Fibroblast of skin of scalp (primary cell): ENCODE measurements around the gene DNAAF5.

Experiments used
- DNase-seq: peaks from one replicate; pipeline ENCODE4 v3.0.0-alpha.2; 2013

DNAAF5 gene

DNA sequence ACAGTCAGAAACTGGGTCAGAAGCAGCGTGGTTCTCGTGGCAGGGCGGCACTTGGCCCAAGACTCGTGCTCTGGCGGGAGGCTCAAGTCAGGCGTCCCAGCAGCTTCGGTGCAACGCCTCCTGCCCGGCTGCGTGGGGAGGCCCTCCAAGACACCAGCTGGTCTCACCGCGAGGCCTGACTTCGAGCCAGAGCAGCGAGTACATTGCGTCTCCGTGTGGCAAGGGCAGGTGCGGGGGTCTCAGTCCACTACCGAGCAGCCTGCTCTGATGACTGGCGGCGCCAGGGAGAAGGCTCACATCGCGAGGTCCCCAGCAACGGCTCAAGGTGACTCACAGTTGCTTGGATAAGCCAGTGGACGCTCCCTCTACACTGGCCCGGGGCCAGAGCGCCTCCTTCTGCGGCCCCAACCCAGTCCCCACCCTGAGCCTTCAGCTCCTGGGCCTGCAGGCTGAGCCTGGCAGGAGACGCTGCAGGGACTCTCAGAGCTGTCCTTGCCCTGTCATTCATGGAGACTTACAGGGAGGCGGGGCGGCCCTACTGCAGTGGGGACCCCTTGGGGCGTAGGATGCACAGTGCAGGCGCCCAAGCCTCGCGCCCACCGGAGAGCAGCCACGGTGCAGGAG, 42.5 kb downstream of the DNAAF5 start:
- DNase-seq, result no peak

DNA sequence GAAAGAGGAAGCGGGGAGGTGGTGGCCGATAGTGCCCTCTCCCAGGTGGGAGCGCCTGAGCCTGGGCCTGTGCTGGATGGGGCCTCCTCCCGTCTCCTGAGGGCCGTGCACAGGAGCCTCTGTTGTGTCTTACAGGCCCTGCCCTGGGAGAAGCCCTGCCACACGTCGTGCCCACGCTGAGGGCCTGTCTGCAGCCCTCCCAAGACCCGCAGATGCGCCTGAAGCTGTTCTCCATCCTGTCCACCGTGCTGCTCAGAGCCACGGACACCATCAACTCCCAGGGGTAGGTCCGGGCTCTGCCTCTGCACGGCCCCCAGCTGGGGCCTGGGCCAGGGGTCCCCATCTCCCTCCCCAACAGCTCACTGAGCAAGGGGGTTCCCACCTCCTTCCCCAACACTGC, 43.8 kb downstream of the DNAAF5 start:
- no peak for DNase-seq

DNA sequence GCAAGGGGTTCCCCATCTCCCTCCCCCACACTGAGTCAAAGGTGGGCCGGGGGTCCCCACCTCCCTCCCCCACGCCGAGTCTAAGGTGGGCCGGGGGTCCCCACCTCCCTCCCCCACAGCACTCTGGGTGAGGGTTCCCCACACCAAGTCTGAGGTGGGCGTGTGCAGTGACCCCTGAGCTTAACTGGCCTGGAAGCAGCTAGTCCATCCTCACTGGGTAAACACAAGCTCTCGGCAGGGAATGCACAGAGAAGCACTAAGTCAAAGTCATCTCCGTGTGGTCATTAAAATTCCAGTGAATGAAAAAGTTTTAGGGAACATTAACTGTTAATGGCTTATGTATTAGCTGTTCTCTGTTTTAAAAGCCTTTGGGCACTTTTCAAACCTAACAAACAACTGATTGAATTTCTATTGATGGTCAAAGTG, 44.3 kb downstream of the DNAAF5 start:
- no peak for DNase-seq

DNA sequence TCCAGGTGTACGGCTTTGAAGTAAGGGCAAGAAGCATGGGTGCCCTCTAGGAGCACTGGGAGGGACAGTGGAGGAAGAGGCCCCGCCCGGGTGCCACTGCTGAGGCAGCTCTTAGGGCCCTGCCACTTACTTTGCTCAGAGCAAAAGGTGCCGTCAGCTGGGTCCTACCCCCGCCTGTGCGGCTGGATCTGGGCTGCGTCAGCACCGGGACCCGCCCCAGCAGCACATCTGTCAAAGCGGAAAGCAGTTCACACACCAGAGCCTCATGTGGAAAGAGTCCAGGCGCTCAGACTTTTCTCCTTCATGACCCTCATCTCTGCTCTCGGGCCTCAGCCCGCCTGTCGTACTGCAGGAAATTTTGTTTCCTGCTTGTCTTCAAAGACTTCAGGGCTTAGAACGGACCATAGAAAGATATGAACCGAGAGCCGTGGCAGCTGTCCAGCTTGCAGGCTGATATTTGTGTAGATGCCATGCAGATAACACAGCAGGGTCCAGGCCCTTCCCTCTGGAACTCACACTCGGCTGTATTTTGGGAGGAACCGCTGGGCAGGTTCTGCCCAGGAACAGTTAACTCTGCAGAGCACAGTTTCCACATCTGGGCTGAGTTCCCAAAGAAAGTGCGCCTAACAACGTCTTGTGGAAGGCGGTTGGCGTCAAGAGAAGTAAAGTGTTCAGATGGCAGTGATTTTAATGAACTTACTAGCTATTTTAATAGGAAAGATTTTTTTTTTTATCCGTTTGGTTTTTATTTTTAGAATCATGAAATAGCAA, 44.9 kb downstream of the DNAAF5 start:
- DNase-seq, result no peak

DNA sequence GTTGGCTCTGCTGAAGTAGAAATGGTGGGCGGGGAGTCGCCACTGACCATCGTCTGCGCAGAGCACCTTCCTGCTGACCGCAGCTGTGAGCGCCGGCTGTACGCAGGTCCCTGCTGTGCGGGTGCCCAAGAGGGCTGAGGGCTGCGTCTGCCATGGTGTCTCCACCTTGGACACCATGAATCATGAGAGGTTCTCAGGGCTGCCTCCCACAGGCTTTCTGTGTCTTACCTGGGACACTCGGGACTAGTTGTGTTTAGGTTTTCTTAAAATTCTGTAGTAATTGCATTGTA, 45.5 kb downstream of the DNAAF5 start:
- DNase-seq, result no peak

DNA sequence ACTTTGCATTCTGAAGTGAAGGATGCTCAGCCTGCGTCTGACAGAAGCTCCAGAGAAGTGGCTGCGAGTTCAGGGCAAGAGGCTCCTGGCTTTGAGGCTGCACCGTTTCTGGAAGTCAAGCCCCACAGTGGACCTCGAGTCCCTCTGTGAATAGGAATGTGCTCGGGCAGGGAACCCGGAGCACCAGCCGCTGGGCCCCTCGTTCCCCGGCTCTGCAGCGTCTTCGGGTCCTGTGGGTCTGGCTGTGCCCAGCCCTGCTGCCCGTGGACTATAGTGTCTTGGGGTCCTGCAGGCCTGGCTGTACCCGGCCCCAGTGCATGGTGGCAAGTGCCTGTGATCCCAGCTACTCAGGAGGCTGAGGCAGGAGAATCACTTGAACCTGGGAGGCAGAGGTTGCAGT, 45.9 kb downstream of the DNAAF5 start:
- DNase-seq, result no peak

DNA sequence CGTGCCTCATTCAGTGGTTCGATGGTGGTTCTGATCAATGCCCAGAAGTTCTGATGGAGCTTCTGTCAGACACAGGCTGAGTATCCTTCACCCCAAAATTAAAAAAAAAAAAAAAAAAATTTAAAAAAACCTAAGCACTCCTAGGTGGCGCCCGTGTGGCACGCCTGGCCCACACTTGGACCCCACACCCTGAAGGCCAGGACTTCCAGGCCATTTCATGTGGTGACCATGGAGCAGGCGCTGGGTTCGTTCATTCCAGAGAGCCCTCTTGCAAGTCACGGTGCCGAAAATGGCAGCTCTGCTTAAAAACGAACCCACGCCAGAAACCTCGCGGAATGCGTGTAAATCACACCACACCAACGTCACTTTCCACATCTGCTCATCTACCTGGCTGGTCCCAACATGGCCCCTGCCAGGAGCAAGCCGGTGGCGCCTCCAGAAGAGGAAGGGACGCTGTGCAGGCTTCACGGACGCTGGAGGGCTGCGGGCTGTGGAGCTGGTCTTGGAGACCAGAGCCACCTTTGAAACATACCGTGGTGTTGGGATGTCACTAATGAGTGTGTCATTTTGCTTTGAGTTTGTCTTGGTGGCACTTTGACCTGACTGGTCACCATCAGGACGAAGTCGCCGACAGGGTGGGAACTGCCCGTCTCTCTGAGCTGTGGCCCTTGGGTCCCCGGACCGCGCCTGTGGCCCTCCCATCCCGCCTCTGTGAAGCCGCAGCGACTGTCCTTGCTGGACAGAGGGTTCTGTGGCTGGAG, 46.5 kb downstream of the DNAAF5 start:
- DNase-seq, result no peak

DNA sequence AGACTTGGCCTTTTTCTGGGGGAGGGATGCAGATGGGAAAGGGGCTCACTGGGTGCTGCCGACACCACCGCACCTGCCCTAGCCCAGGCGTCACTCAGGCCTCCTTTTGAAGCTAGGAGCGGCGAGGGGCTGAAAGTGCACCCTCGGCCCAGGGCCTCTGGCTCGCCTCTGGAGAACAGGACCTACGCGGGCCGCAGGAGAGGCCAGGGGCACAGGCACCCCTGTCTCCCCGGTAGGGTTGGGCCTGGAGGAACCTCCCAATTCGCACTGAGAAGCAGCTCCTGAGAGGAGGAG, 47.1 kb downstream of the DNAAF5 start:
- no peak for DNase-seq

DNA sequence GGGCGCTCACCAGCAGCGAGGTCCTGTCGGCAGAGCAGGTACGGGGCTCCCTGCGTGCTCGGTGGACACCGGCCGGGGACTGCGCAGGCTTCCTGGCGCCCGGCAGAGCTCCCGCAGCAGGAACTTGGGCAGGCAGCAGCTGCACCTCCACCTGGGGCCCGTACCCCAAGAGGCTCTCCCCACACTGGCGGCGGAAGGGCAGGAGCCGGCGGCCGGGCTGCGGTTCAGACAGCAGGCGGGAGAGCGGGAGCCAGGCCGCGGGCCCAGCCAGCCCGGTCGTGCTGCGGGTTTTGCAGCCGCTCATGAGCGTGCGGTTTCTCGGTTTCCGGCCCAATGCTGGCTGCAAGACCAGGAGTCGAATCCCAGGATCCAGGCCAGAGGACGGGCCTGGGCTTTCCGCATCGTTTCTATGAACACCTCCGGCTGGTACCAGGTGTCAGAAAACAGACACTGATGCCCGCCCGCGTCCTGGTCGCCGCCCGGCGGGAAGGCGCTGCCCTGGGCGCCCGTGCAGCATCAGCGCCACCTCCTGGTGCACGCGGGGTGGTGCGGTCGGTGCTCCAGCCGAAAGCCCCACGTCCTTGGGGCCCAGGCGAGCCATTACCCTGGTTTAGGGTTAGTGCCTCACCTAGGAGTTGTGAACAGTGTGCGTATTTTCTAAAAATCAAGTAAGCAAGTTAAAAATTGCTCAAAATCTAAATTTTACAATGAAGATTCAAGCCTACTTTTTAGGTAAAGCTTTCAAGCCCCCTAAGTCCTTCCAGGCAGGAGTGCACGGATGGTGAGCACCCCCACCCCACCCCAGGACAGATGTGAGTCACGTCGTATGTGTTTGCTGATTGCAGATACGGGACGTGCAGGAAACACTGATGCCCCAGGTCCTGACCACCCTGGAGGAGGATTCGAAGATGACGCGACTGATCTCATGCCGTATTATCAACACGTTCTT, 47.9 kb downstream of the DNAAF5 start:
- DNase-seq, result peak; percentile 38

DNA sequence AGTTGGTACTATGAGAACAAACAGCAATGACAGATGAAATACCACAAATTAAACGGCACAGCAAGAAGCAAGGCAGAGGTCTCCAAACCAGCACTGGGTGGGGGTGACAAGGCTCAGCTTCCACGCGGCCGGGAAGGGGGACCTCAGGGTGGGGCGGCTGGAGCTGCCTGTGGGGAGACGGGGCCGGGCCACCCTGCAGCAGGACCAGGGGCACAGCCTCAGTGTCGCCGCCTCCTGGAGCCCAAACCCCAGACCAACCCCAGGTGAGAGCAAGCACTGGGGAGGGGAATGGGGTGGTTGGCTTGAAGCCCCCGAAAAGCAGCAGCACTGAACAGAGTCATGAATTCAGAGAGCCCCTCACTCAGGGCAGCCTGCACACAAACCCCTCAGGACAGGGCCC, 49.9 kb downstream of the DNAAF5 start:
- no peak for DNase-seq

DNA sequence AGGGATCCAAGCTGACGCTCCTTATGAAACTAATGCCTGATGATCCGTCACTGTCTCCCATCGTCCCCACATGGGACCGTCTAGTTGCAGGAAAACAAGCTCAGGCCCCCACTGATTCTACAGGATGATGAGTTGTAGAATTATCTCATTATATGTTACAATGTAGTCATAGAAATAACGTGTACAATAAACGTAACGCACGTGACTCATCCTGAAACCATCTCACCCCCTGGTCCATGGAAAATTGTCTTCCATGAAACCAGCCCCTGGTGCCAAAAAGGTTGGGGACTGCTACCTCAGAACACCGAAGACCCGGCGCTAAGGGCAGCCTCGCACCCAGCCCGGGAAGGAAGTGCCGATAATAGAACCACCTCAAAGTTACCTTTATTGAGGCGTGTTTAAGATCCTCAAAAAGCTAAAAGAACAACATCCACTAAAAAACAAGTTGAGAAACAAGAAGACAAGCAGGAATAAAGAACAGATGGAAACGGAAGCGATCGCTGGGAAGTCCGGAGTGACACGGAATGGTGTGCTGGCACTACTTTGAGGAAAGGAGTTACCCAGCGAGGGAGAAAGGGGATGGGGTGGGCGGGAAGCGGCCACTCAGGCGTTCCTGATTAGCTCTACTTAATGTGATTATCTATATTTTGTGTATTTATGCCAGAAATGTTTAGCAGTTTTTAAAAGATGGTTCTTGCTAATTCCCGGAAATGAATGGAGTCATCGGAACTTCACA, 50.7 kb downstream of the DNAAF5 start:
- peak; percentile 18 for DNase-seq

DNA sequence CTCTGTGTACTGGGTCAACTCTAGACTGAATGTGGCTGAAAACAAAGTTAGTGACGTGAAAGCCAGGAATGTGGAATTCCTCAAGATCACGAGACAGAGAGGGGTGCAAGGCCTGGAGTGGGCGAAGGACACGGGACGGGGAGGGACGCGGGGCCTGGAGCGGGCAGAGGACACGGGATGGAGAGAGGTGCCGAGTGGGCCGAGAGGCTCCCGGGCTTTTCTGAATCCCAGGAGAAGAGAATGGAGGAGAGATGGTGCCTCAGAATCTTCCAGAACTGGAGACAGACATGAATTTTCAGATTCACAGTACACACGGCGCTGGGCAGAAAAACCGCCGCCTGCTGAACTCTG, 51.2 kb downstream of the DNAAF5 start:
- no peak for DNase-seq

DNA sequence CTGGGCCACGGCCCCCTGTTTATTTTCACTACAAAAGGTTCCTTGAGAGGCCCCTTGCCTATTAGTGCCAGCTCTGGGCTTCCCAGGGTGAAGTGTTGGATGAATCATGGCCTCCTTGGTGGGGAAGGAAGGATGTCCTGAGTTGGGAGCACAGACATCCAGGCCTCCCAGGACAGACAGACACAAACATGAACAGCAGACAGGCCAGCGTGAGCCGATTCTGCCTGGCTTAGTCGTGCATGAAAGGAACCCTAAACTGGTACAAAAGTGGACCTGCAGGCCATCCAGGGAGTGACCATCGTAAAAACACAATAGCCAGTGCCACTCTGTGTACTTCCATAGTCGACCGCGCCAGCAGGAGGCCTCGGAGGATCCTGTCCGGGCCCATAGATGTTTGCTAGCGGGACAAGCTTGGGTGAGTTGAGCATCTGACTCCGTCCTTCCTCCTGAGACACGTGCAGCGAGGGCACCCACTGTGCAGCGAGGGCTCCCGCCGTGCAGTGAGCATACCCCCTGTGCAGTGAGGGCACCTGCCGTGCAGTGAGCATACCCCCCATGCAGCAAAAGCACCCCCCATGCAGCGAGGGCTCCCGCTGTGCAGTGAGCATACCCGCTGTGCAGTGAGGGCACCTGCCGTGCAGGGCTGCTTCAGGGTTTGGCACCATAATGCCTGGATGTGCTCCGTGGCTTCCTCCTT, 51.9 kb downstream of the DNAAF5 start:
- no peak for DNase-seq

DNA sequence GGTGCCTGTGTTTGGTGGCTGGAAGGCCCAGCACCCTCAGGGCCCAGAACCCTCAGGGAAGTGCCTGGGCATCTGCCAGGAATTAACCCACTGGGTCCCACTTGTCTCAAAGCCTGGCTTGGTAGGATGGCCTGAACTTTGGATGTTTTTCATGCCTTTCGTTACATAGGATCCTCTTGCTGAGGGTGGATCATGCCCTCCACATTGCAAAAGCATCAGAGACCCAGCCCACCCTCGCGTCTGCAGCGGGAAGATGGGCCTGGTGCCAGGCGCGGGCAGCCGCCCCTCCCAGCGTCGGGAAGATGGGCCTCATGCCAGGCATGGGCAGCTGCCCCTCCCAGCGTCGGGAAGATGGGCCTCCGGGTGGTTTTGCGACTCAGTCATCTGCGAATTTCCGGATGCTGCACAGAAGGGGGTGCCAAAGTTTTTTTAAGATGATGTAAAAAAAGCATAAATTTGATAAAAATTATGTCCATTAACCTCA, 52.5 kb downstream of the DNAAF5 start:
- peak; percentile 30 for DNase-seq

DNA sequence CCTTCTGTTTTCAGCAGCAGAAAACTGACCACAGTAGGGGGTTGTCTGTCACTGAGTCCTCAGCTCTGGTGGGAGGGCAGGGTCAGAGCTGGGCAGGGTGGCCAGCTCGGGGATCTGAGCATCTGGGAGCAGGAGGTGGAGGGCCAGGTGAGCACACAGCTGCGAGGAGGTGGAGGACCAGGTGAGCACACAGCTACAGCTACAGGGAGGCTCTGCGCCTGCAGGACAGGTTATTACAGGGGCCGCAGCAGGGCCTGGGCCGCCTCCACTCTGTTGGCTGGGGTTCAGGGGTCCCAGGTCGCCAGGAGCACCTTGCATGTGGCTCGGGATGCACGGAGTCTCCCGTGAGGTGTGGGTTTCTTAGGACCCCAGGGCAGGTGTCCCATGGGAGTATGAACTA, 53.0 kb downstream of the DNAAF5 start:
- no peak for DNase-seq

DNA sequence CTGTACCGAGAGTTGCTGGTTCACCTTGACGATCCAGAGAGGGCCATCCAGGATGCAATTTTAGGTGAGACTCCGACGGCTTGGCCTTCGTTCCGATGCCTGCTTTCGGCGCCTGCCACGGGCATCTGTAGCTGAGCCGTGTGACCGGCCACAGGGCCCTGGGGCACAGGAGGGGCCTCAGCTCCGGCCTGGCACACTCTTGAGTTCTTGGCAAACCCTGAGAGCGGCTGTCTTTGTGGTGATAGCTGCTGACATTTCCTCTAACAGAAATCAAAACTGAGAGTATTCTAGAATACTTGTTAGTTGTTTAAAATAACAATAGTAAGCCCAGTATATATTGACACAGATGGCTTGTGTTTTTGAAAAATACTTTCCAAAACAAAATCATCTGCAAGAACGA, 53.6 kb downstream of the DNAAF5 start:
- DNase-seq, result peak; percentile 24

DNA sequence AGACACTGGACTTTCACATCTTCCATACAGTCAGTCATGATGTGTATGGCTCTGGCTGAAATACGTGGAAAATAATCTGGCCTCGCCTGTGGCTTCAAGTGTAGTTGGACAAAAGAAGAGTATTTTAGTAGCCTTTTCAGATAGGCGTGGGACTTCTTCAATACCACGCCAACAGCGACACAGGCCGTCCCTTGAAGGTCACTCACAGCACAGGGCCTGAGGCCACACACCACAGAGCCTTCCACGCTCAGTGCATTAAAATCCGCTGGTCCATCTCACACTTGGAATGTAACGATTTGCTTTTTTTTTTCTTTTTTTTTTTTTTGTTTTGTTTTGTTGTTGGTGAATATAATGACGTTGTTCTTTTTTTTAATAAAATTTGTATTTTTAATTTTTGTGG, 54.0 kb downstream of the DNAAF5 start:
- no peak for DNase-seq

DNA sequence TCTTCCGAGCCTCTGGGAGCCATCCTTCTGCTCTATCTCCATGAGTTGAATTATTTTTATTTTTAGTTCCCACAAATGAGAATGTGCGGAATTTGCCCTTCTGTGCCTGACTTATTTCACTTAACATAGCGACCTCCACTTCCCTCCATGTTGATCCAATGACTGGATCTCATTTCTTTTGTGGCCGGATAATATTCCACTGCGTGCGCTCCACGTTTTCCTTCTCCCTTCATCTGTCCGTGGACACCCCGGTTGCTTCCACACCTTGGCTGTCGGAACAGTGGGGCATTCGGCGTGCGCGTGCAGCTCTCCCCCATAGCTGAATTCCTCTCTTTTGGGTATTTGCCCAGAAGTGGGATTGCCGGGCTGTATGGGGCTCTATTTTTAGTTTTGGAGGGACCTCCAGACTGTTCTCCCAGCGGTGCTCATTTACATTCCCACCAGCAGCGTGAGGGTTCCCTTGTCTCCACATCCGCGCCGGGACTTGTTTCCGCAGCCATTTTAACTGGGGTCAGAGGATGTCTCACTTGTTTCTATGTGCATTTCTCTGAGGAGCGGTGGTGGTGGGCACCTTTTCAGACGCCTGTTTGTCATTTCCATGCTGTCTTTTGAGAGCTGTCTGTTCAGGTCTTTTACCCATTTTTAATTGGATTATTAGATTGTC, 54.8 kb downstream of the DNAAF5 start:
- DNase-seq, result peak; percentile 42

DNA sequence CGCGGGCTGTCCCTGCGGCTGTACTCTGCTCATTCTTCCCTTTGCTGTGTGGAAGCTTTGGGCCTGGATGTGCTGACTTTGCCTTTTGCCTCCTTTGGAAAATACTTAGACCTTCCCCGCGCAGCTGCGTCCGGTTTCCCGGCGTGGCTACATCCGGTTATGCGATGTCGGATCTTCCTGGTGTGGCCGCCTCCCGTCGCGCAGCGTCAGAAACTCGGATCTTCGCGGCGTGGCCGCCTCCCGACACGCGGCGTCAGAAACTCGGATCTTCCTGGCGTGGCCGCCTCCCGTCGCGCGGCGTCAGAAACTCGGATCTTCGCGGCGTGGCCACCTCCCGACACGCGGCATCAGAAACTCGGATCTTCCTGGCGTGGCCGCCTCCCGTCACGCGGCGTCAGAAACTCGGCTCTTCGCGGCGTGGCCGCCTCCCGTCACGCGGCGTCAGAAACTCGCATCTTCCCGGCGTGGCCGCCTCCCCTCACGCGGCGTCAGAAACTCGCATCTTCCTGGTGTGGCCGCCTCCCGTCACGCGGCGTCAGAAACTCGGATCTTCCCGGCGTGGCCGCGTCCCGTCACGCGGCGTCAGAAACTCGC, 55.5 kb downstream of the DNAAF5 start:
- DNase-seq, result no peak

DNA sequence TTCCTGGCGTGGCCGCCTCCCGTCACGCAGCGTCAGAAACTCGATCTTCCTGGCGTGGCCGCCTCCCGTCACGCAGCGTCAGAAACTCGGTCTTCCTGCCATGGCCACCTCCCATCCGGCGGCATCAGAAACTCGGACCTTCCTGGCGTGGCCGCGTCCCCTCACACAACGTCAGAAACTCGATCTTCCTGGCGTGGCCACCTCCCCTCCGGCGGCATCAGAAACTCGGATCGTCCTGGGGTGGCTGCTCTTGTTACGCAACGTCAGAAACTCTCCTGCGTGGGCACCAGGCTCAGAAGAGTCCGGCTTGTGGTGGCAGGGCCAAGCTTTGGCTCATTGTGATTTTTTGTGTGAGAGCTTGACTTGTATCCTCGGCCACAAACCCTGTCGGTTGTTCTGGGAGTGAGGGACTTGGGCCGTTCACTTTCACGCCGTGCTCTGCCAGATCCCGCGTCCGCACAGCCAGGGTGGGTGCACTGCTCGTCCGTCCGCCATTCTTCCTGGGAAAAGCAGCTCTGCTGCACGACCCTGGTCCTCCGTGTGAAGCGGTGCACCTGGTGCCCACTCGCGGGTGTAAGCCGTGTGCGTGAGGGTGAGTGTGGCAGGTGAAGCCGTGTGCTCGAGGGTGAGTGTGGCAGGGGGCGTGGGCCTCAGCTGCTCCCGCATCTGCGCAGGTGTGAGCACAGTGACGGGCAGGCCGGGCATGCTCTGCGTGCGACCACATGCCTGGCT, 56.4 kb downstream of the DNAAF5 start:
- no peak for DNase-seq
